Hematopoietic multipotent progenitor cell (in vitro differentiated cells): Measurements from ENCODE around the gene CCDC13. TPM values are rescaled to one million over a fixed set of nuclear protein-coding genes. Genes with fewer than 3 reads are reported as not detected.

Experiments used
- DNase-seq, 3 donors: peaks; one replicate each; pipeline ENCODE4 v3.0.0-alpha.2; 2011 to 2015; ENCODE audit warnings: low read depth in 2 of 3, low spot score in 2 of 3
- small RNA-seq: library from RNA; depleted of rRNA; stranded (forward); fragments of <200 nt; gene quantifications from one replicate; pipeline ENCODE3, GENCODE V24; 2012
- total RNA-seq: library from RNA; depleted of rRNA; stranded (reverse); fragments of >200 nt; gene quantifications from one replicate; pipeline ENCODE4 v1.2.3, GENCODE V29; 2012

The CCDC13 gene
- total RNA-seq, 1 donor, result 1.1 TPM

- no peak for DNase-seq
Measured at GRCh38 chr3:42735019-42735418, 38.0 kb downstream of the CCDC13 start.

GRCh38 chr3:42734263-42734860 lies 38.7 kb downstream of the CCDC13 start:
- DNase-seq, result no peak

- DNase-seq, result no peak
Measured at GRCh38 chr3:42733501-42734262, 39.4 kb downstream of the CCDC13 start.

GRCh38 chr3:42732829-42733459 lies 40.1 kb downstream of the CCDC13 start:
- no peak for DNase-seq

GRCh38 chr3:42732196-42732828 lies 40.7 kb downstream of the CCDC13 start:
- DNase-seq, result no peak

- DNase-seq, result no peak
Measured at GRCh38 chr3:42731476-42732195, 41.4 kb downstream of the CCDC13 start.

- DNase-seq, result no peak
Measured at GRCh38 chr3:42730706-42731420, 42.2 kb downstream of the CCDC13 start.

- DNase-seq, result no peak
Measured at GRCh38 chr3:42730294-42730693, 42.8 kb downstream of the CCDC13 start.

GRCh38 chr3:42729404-42730145 lies 43.5 kb downstream of the CCDC13 start:
- no peak for DNase-seq

- DNase-seq, result no peak
Measured at GRCh38 chr3:42728668-42729364, 44.2 kb downstream of the CCDC13 start.

- no peak for DNase-seq
Measured at GRCh38 chr3:42728056-42728455, 45.0 kb downstream of the CCDC13 start.

- no peak for DNase-seq
Measured at GRCh38 chr3:42725454-42725853, 47.6 kb downstream of the CCDC13 start.

- DNase-seq, result no peak
Measured at GRCh38 chr3:42723219-42723618, 49.8 kb downstream of the CCDC13 start.

Small RNA genes within 50 kb of the gene (small RNA-seq; reads per million reads assigned to genes)
- not detected for gene CCDC13

Other genes starting within 250 kb of the CCDC13 start
- gene SEC22C, start 191.3 kb downstream of the CCDC13 start, total RNA-seq, result 32.6 TPM
- 14.5 TPM for gene SS18L2, start 182.4 kb downstream of the CCDC13 start, total RNA-seq
- 56.3 TPM for gene NKTR, start 172.6 kb downstream of the CCDC13 start, total RNA-seq
- gene ZBTB47, start 119.6 kb downstream of the CCDC13 start, total RNA-seq, result 5.9 TPM
- under 0.01 TPM for gene KLHL40, start 87.7 kb downstream of the CCDC13 start, total RNA-seq
- not detected for gene HHATL, start 70.5 kb downstream of the CCDC13 start, total RNA-seq
- 16.7 TPM for gene HIGD1A, start 31.2 kb upstream of the CCDC13 start, total RNA-seq
- 0.81 TPM for gene ACKR2, start 36.2 kb upstream of the CCDC13 start, total RNA-seq
- gene CYP8B1, start 102.6 kb upstream of the CCDC13 start, total RNA-seq, result not detected
- gene ZNF662, start 132.9 kb upstream of the CCDC13 start, total RNA-seq, result 7.3 TPM
- 1.6 TPM for gene GASK1A, start 206.1 kb upstream of the CCDC13 start, total RNA-seq